Suprapubic skin (tissue), 4 donors: ENCODE measurements around the gene ZFYVE1.
"Not testable (repeated sequence)": the region's sequence is repeated elsewhere in the genome, so short reads cannot be mapped to it uniquely, and the experiment has no call there.

ENCODE experiments used
- EP300 ChIP-seq: sonication (generic); formaldehyde crosslinking; IDR thresholded peaks from one replicate; pipeline ENCODE4 v1.6.1; 2017; ENCODE audit warnings: antibody characterized with exemption
- POLR2A ChIP-seq, 2 donors: fragments of 450-650 bp; IDR thresholded peaks; one replicate each; pipeline ENCODE4 v1.6.1; 2017; ENCODE audit warnings: antibody characterized with exemption in 2 of 2, mild to moderate bottlenecking in 2 of 2, moderate library complexity in 2 of 2
- POLR2AphosphoS5 ChIP-seq, 3 donors: sonication (generic); formaldehyde crosslinking; IDR thresholded peaks; one replicate each; pipeline ENCODE4 v1.6.1; 2017; ENCODE audit warnings: antibody characterized with exemption in 3 of 3
- TF ChIP-seq, protein P1 (sequence below), 2 donors: fragments of 200-600 bp in 1 of 2; fragments of 450-650 bp in 1 of 2; sonication (generic) in 1 of 2; IDR thresholded peaks; one replicate each; pipeline ENCODE4 v1.5.1; 2016 to 2019; ENCODE audit warnings: antibody characterized with exemption in 2 of 2, mild to moderate bottlenecking in 1 of 2, moderate library complexity in 1 of 2

DNA sequence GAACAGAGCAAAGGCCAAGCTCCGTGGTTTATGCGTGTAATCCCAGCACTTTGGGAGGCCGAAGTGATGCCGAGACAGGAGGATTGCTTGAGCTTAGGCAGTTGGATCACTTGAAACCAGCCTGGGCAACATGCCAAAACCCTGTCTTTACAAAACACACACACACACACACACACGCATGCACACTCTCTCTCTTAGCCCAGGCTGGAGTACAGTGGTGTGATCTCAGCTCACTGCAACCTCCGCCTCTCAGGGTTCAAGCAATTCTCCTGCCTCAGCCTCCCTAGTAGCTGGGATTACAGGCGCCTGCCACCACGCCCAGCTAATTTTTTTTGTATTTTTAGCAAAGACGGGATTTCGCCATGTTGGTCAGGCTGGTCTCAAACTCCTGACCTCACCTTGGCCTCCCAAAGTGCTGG is 64.6 kb downstream of the ZFYVE1 start:
- TF ChIP-seq, protein P1, sequence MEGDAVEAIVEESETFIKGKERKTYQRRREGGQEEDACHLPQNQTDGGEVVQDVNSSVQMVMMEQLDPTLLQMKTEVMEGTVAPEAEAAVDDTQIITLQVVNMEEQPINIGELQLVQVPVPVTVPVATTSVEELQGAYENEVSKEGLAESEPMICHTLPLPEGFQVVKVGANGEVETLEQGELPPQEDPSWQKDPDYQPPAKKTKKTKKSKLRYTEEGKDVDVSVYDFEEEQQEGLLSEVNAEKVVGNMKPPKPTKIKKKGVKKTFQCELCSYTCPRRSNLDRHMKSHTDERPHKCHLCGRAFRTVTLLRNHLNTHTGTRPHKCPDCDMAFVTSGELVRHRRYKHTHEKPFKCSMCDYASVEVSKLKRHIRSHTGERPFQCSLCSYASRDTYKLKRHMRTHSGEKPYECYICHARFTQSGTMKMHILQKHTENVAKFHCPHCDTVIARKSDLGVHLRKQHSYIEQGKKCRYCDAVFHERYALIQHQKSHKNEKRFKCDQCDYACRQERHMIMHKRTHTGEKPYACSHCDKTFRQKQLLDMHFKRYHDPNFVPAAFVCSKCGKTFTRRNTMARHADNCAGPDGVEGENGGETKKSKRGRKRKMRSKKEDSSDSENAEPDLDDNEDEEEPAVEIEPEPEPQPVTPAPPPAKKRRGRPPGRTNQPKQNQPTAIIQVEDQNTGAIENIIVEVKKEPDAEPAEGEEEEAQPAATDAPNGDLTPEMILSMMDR (IDR thresholded peaks at IDR 0.05) = not testable (repeated sequence)
- not testable (repeated sequence) for TF ChIP-seq EP300; POLR2A (IDR thresholded peaks at IDR 0.05); POLR2AphosphoS5 (IDR thresholded peaks at IDR 0.05)
